Stimulated activated memory B cell treated with anti-CD40 and anti-IgM and Interleukin-4, amounts not matched to agents 10 μg/mL and 1 μg/mL and 100 μg/mL, for 72 hours (primary cell): ENCODE measurements around the gene OR9I1.
A peak's percentile ranks its signal among the peaks of the same experiment; 100 is the strongest.

Experiments used
- ATAC-seq: fragments of 150-1000 bp; cut with Tn5 transposase; 2 replicates; pipeline ENCODE4 v1.10.0; 2021
- H3K27ac Mint-ChIP-seq: one replicate; pipeline ENCODE4 v1.8.0; 2022; ENCODE audit warnings: mild to moderate bottlenecking, mixed read lengths
- H3K27me3 Mint-ChIP-seq: one replicate; pipeline ENCODE4 v1.8.0; 2022; ENCODE audit warnings: mixed read lengths
- H3K36me3 Mint-ChIP-seq: one replicate; pipeline ENCODE4 v1.8.0; 2022; ENCODE audit warnings: mixed read lengths
- H3K4me1 Mint-ChIP-seq: one replicate; pipeline ENCODE4 v1.8.0; 2022; ENCODE audit warnings: mixed read lengths
- H3K4me3 Mint-ChIP-seq: one replicate; pipeline ENCODE4 v1.8.0; 2022; ENCODE audit warnings: mild to moderate bottlenecking, moderate library complexity, mixed read lengths
- H3K9me3 Mint-ChIP-seq: one replicate; pipeline ENCODE4 v1.8.0; 2022; ENCODE audit warnings: mixed read lengths

The OR9I1 gene, protein sequence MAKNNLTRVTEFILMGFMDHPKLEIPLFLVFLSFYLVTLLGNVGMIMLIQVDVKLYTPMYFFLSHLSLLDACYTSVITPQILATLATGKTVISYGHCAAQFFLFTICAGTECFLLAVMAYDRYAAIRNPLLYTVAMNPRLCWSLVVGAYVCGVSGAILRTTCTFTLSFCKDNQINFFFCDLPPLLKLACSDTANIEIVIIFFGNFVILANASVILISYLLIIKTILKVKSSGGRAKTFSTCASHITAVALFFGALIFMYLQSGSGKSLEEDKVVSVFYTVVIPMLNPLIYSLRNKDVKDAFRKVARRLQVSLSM

DNA sequence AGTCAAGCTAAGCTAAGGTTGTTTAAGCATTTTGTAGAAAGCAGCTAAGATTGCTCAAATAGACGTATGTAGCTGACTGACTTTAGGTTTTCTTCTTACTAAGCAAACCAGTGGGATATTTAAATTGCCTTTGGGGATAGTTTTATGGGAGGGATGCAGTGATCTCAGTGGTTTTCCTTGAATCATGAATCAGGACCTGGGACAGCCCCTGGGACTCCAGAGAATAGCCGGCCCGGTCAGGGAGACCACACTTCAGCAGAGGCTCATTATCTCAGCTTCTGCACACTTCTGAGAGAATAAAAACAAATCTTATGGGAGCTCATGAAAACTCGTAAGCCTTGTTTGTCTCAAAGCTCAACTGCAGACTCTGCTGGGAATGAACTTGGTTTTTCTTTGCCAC is at the start of gene OR9I1:
Gene OR9I1, minus strand, starts transcription at position 62 of the 400 bp plus-strand sequence. CDS start 6,086 bp downstream, outside the sequence.
- no peaks in the 10 kb centered on the region for H3K36me3 Mint-ChIP-seq
- no peaks in the 10 kb centered on the region for H3K9me3 Mint-ChIP-seq
- H3K27me3 Mint-ChIP-seq, result peaks cover 8% of the 10 kb centered on the region
- no peak within 1 kb of the TSS for H3K27ac Mint-ChIP-seq
- H3K4me3 Mint-ChIP-seq, result no peak within 1 kb of the TSS
- ATAC-seq, result no peak
- no peaks in the 10 kb centered on the region for H3K4me1 Mint-ChIP-seq

- Mint-ChIP-seq H3K36me3 (no peaks in the 10 kb centered on the region), H3K27ac (no peak overlapping the region), H3K9me3 (peaks cover 4% of the 10 kb centered on the region), H3K4me1 (no peaks in the 10 kb centered on the region), H3K4me3 (no peak overlapping the region), H3K27me3 (peaks cover 16% of the 10 kb centered on the region)
- no peak for ATAC-seq
Measured at GRCh38 chr11:58165504-58166106, 40.3 kb upstream of the OR9I1 start.

- no peaks in the 10 kb centered on the region for H3K36me3 Mint-ChIP-seq
Measured at GRCh38 chr11:58164990-58165389, 39.7 kb upstream of the OR9I1 start.

DNA sequence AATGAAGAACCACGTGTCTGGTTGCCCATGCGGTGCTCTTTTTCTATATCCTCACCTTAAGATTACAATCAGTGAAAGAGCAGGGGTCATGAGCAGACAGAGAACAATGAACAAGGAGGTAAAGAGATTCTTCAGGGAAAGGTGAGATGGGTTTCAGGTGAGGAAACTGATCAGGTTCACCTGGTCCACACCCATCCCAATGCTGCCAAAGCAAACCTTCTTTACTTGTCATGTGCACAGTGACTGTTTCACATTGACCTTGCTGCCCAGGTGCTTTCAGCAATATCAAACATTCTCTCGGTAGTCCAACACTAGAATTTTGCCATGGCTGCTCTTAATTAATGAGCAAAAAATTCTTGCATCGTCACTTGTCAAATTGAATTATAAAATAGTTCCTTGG is 39.1 kb upstream of the OR9I1 start:
- no peak for ATAC-seq
- Mint-ChIP-seq H3K4me1 (no peaks in the 10 kb centered on the region), H3K9me3 (peaks cover 4% of the 10 kb centered on the region), H3K36me3 (no peaks in the 10 kb centered on the region), H3K4me3 (no peak overlapping the region), H3K27ac (no peak overlapping the region), H3K27me3 (peaks cover 4% of the 10 kb centered on the region)

More at GRCh38 chr11:58164990-58165389, 39.7 kb upstream of the OR9I1 start:
- Mint-ChIP-seq H3K27ac (no peak overlapping the region), H3K4me1 (no peaks in the 10 kb centered on the region), H3K27me3 (peaks cover 10% of the 10 kb centered on the region), H3K9me3 (peaks cover 4% of the 10 kb centered on the region), H3K4me3 (no peak overlapping the region)
- no peak for ATAC-seq

- H3K4me3 Mint-ChIP-seq, result no peak overlapping the region
- no peaks in the 10 kb centered on the region for H3K36me3 Mint-ChIP-seq
- H3K9me3 Mint-ChIP-seq, result no peaks in the 10 kb centered on the region
- no peaks in the 10 kb centered on the region for H3K4me1 Mint-ChIP-seq
- peaks cover 37% of the 10 kb centered on the region for H3K27me3 Mint-ChIP-seq
- ATAC-seq, result no peak
- H3K27ac Mint-ChIP-seq, result no peak overlapping the region
Measured at GRCh38 chr11:58152781-58153180, 27.5 kb upstream of the OR9I1 start.

GRCh38 chr11:58142761-58143160 is 17.4 kb upstream of the OR9I1 start:
- Mint-ChIP-seq H3K9me3 (no peaks in the 10 kb centered on the region), H3K4me3 (no peak overlapping the region), H3K27ac (no peak overlapping the region), H3K36me3 (no peaks in the 10 kb centered on the region), H3K4me1 (no peaks in the 10 kb centered on the region), H3K27me3 (peaks cover 9% of the 10 kb centered on the region)
- ATAC-seq, result no peak

DNA sequence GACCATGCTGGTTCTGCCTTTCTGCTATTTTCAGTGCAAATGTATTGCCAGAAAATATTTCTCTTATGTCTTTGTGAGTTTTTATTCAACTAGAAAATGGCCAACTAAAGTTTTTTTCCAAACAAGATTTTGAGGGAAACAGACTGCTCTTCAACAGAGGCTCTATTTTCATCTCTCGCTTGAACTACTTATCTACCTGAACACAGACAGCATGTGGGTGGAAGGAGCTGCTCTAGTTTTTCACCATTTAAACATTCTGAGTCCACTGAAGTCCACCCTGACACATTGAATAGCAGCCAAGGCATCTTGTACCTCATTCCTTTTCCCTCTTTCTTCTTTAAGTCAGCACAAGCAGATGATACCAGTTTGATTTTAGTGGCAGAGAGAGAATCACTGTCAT is 9.8 kb upstream of the OR9I1 start:
- no peak overlapping the region for H3K27ac Mint-ChIP-seq
- no peak overlapping the region for H3K4me3 Mint-ChIP-seq
- ATAC-seq, result no peak
- no peaks in the 10 kb centered on the region for H3K4me1 Mint-ChIP-seq
- H3K27me3 Mint-ChIP-seq, result no peaks in the 10 kb centered on the region
- H3K9me3 Mint-ChIP-seq, result no peaks in the 10 kb centered on the region
- no peaks in the 10 kb centered on the region for H3K36me3 Mint-ChIP-seq

DNA sequence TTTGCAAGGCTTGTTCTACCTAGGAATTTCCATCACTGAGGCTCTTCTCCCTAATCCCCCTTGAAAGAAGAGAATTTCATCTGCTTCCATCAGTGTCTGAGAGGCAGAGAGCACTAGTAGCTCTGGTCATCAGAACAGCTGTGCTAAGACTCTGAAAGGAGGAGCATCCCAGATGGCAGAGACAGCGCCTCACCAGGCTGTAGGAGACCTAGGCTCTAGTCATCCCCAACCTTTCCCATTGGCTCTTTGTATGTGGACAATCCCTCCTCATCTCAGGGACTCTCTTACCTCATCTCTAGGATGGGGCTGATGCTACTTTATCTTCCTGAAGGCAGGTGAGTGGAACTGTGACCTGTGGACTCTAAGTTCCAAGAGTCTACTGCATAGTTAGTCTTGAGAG is 8.8 kb upstream of the OR9I1 start:
- Mint-ChIP-seq H3K27ac (no peak overlapping the region), H3K4me1 (no peaks in the 10 kb centered on the region), H3K4me3 (no peak overlapping the region), H3K36me3 (no peaks in the 10 kb centered on the region), H3K9me3 (no peaks in the 10 kb centered on the region), H3K27me3 (no peaks in the 10 kb centered on the region)
- peak; percentile 11 for ATAC-seq

DNA sequence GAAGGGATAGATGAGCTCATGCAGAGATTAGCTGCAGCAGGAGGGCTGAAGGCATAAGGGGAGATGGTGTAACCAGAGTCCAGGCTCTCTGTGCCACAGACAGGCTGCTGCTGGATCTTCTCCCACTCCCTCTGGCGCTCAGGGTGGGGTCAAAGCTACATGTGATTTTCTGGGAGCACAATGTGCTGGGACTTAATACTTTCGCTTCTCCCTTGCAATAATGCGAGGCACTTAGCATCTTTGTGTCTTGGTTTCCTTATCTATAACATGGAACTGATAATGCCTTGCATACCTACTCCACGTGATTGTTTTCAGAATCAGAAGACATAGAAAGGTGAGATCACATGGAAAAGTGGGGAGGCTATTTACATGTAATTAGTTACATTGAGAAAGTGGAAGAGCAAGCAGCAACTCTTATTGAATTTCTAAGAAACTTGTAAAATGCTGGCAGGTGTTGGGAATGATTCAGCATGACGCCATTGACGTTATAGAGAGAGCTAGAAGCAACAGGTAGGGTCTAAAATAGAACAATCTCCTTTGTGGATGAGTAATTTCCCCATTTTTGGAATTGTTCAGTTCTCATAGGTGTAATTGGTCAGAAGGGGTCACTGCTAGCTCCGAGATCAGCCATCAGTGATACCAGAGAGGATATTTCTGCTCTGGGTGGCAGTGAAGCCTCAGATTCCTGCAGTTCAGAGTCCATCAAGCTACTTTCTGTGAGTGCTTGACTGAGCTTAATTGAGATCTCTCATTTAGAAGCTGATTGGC is 8.2 kb upstream of the OR9I1 start:
- H3K36me3 Mint-ChIP-seq, result no peaks in the 10 kb centered on the region
- no peak overlapping the region for H3K4me3 Mint-ChIP-seq
- H3K27me3 Mint-ChIP-seq, result no peaks in the 10 kb centered on the region
- H3K27ac Mint-ChIP-seq, result no peak overlapping the region
- ATAC-seq, result no peak
- H3K9me3 Mint-ChIP-seq, result no peaks in the 10 kb centered on the region
- H3K4me1 Mint-ChIP-seq, result no peaks in the 10 kb centered on the region

GRCh38 chr11:58127350-58127749 is 2.0 kb upstream of the OR9I1 start:
- Mint-ChIP-seq H3K4me3 (no peak overlapping the region), H3K9me3 (no peaks in the 10 kb centered on the region), H3K27me3 (no peaks in the 10 kb centered on the region), H3K36me3 (no peaks in the 10 kb centered on the region), H3K27ac (no peak overlapping the region), H3K4me1 (no peaks in the 10 kb centered on the region)
- ATAC-seq, result no peak

DNA sequence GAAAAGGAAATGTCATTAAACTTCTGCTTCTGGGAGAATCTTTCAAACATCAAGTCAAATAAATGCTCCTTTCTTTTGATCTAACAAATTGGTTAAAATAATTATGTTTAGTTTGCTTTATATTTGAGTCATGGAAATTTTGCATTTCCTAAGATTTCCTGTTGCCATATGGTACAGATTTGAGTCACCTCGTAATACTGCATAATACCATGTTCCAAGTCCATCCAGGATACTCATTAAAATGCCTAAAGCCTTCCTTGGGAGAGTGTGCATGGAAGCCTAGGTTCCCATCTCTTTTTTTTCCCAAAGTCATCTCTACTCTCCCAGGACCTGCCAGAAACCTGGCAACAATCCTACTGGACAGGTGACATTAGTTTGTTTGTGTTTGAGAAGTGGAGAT is 4.2 kb downstream of the OR9I1 start:
- no peak overlapping the region for H3K27ac Mint-ChIP-seq
- H3K27me3 Mint-ChIP-seq, result peaks cover 9% of the 10 kb centered on the region
- no peaks in the 10 kb centered on the region for H3K9me3 Mint-ChIP-seq
- no peaks in the 10 kb centered on the region for H3K4me1 Mint-ChIP-seq
- no peaks in the 10 kb centered on the region for H3K36me3 Mint-ChIP-seq
- no peak for ATAC-seq
- H3K4me3 Mint-ChIP-seq, result no peak overlapping the region

DNA sequence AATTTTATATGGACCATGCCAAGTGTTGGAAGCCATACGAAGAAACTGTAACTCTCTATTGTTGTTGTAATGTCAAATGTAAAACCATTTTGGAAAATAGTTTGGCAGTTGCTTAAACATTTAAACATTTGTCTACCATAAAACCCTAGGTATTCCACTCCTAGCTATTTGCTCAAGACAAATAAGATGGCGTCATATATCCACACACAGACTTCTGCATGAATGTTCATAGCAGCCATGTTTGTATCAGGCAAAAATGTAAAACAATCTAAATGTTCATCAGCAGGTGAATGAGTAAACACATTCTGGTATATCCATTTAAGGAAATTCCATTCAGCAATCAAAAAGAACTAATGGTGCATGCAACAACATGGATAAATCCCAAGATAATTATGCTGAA is 27.9 kb downstream of the OR9I1 start:
- peaks cover 8% of the 10 kb centered on the region for H3K9me3 Mint-ChIP-seq
- H3K27me3 Mint-ChIP-seq, result no peaks in the 10 kb centered on the region
- H3K4me1 Mint-ChIP-seq, result no peaks in the 10 kb centered on the region
- H3K27ac Mint-ChIP-seq, result no peak overlapping the region
- H3K4me3 Mint-ChIP-seq, result no peak overlapping the region
- ATAC-seq, result no peak
- H3K36me3 Mint-ChIP-seq, result no peaks in the 10 kb centered on the region

DNA sequence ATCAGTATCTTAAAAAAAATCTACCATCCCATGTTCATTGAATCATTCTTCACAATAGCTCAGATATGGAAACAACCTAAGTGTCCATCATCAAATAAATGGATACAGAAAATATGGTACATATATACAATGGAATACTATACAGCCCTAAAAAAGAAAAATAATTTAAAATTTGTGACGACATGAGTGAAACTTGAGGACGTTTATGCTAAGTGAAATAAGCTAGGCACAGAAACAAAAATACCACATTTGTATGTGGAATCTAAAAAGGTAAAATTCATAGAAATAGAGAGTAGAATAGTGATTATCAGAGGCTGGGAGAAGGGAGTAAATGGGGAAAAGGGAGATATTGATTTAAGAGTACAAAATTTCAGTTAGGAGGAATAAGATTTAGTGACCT is 38.8 kb downstream of the OR9I1 start:
- Mint-ChIP-seq H3K27ac (no peak overlapping the region), H3K36me3 (no peaks in the 10 kb centered on the region), H3K4me1 (no peaks in the 10 kb centered on the region), H3K4me3 (no peak overlapping the region), H3K27me3 (peaks cover 7% of the 10 kb centered on the region), H3K9me3 (peaks cover 7% of the 10 kb centered on the region)
- ATAC-seq, result no peak

DNA sequence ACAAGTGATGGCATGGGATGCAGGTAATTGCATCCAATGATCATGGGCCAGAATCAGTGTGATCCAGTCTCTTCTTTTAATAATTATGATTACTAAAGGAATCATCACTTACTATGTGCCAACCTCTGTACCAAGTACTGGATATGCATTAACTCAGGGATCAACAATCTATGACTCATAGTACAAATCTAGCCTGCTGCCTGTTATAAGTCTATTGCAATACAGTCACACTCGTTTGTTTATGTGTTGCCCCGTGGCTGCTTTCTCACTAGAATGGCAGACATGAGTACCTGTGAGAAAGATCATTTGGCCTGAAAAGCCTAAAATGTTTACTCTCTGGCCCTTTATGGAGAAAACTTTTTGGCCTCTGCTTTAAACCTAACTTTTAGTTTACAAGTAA is 49.5 kb downstream of the OR9I1 start:
- Mint-ChIP-seq H3K4me3 (no peak overlapping the region), H3K27ac (no peak overlapping the region), H3K9me3 (peaks cover 4% of the 10 kb centered on the region), H3K36me3 (no peaks in the 10 kb centered on the region), H3K27me3 (no peaks in the 10 kb centered on the region), H3K4me1 (no peaks in the 10 kb centered on the region)
- no peak for ATAC-seq

GRCh38 chr11:58070585-58070984 is 54.7 kb downstream of the OR9I1 start:
- Mint-ChIP-seq H3K4me3 (no peak overlapping the region), H3K36me3 (no peaks in the 10 kb centered on the region), H3K27ac (no peak overlapping the region), H3K9me3 (peaks cover 4% of the 10 kb centered on the region), H3K27me3 (peaks cover 11% of the 10 kb centered on the region), H3K4me1 (no peaks in the 10 kb centered on the region)
- ATAC-seq, result peak; percentile 28

- peaks cover under 1% of the 10 kb centered on the region for H3K9me3 Mint-ChIP-seq
- no peak overlapping the region for H3K4me3 Mint-ChIP-seq
- no peak for ATAC-seq
- no peaks in the 10 kb centered on the region for H3K36me3 Mint-ChIP-seq
- no peaks in the 10 kb centered on the region for H3K4me1 Mint-ChIP-seq
- H3K27ac Mint-ChIP-seq, result no peak overlapping the region
- H3K27me3 Mint-ChIP-seq, result peaks cover 19% of the 10 kb centered on the region
Measured at GRCh38 chr11:58068655-58069054, 56.7 kb downstream of the OR9I1 start.
